Measurements from ENCODE around the gene PRELP.

PRELP gene

DNA sequence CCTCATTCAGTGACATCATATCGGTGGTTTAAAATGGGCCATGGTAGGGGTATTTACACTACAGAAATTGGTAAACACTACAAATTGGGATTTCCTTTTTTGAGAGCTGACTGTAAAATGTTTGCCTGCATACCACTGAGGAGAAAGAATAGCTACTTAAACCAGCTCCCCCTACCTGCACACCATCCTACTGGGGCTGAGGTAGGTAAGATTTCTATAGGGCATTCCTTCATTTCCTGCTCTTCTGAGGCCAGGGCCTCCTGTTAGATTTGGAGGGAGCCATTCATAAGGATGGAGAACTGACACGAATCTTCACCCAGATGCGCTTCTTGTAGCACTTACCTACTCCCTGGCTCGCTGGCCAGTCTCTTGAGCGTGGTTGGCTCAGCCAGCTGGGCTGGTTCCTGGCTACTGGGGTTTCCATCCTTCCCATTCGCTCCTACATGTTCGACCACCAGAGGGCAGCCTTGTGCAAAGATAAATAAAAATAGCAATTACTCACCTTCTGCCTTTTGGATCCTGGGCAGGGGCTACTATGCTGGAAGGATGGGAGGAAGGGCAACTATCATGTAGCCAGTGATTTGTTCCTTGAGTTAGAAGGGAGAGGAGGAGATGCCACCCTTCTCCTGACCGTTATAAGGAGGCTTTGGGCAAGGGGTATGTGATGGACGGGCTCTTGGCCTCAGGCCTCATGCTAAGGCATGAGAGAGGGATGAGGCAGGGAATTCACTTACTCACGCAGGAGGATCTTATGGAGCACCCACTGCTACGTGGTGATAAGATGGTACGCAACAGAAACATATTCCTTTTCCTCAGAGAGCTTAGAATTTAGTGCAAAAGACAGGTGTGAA lies 29.0 kb downstream of the PRELP start:
- no peaks in the 10 kb centered on the region for H3K79me2 ChIP-seq (ENCODE audit: low read length)
- H3K4me3 ChIP-seq (ENCODE audit: low read length) = no peak overlapping the region
- no peaks in the 10 kb centered on the region for H3F3A ChIP-seq (ENCODE audit: insufficient read depth, low read length)
- no peaks in the 10 kb centered on the region for H3K4me1 ChIP-seq (ENCODE audit: low read length)
- no peak overlapping the region for H3K27ac ChIP-seq (ENCODE audit: low read length)
- DNase-seq = peak; percentile 77
- no peak for TF ChIP-seq EZH2phosphoT487 (IDR thresholded peaks at IDR 0.05; ENCODE audit: low read length)
- TF ChIP-seq EZH2 (optimal IDR thresholded peaks at IDR 0.05; ENCODE audit: low read depth, low read length) = no peak
- TF ChIP-seq, protein P1, sequence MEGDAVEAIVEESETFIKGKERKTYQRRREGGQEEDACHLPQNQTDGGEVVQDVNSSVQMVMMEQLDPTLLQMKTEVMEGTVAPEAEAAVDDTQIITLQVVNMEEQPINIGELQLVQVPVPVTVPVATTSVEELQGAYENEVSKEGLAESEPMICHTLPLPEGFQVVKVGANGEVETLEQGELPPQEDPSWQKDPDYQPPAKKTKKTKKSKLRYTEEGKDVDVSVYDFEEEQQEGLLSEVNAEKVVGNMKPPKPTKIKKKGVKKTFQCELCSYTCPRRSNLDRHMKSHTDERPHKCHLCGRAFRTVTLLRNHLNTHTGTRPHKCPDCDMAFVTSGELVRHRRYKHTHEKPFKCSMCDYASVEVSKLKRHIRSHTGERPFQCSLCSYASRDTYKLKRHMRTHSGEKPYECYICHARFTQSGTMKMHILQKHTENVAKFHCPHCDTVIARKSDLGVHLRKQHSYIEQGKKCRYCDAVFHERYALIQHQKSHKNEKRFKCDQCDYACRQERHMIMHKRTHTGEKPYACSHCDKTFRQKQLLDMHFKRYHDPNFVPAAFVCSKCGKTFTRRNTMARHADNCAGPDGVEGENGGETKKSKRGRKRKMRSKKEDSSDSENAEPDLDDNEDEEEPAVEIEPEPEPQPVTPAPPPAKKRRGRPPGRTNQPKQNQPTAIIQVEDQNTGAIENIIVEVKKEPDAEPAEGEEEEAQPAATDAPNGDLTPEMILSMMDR (IDR thresholded peaks at IDR 0.05; ENCODE audit: low read length) = peak; percentile 94
- no peaks in the 10 kb centered on the region for H4K20me1 ChIP-seq (ENCODE audit: insufficient read depth, low read length)
- H3K9me3 ChIP-seq (replicated peaks; ENCODE audit: insufficient read depth, low read length) = no peaks in the 10 kb centered on the region
- no peak overlapping the region for H3K9ac ChIP-seq (ENCODE audit: low read length)
- peak overlapping the region; percentile 13; the same call in 1 of the 2 replicates for H3K4me2 ChIP-seq (ENCODE audit: low read depth, low read length)
- peak overlapping the region; percentile 37; the same call in 1 of the 2 replicates for H2AFZ ChIP-seq (ENCODE audit: low read length)
- H3K36me3 ChIP-seq (replicated peaks; ENCODE audit: insufficient read depth, low read length) = no peaks in the 10 kb centered on the region
- no peaks in the 10 kb centered on the region for H3K9me2 ChIP-seq (replicated peaks; ENCODE audit: insufficient read depth, low read length)
- no peaks in the 10 kb centered on the region for H3K27me3 ChIP-seq (replicated peaks; ENCODE audit: insufficient read depth, low read length)

- Histone ChIP-seq H3F3A (ENCODE audit: insufficient read depth, low read length) (no peaks in the 10 kb centered on the region), H3K36me3 (replicated peaks; ENCODE audit: insufficient read depth, low read length) (no peaks in the 10 kb centered on the region), H3K4me3 (ENCODE audit: low read length) (no peak overlapping the region), H3K4me2 (ENCODE audit: low read depth, low read length) (no peak overlapping the region), H3K27ac (ENCODE audit: low read length) (no peak overlapping the region), H3K4me1 (ENCODE audit: low read length) (no peaks in the 10 kb centered on the region), H2AFZ (ENCODE audit: low read length) (no peak overlapping the region), H4K20me1 (ENCODE audit: insufficient read depth, low read length) (no peaks in the 10 kb centered on the region), H3K9ac (ENCODE audit: low read length) (no peak overlapping the region), H3K9me3 (replicated peaks; ENCODE audit: insufficient read depth, low read length) (no peaks in the 10 kb centered on the region), H3K27me3 (replicated peaks; ENCODE audit: insufficient read depth, low read length) (no peaks in the 10 kb centered on the region), H3K9me2 (replicated peaks; ENCODE audit: insufficient read depth, low read length) (no peaks in the 10 kb centered on the region), H3K79me2 (ENCODE audit: low read length) (no peaks in the 10 kb centered on the region)
- TF ChIP-seq EZH2phosphoT487 (IDR thresholded peaks at IDR 0.05; ENCODE audit: low read length) (no peak), EZH2 (optimal IDR thresholded peaks at IDR 0.05; ENCODE audit: low read depth, low read length) (no peak)
- TF ChIP-seq, protein P1 (IDR thresholded peaks at IDR 0.05; ENCODE audit: low read length) = no peak
- no peak for DNase-seq
Measured at GRCh38 chr1:203505526-203506204, 30.1 kb downstream of the PRELP start.

DNA sequence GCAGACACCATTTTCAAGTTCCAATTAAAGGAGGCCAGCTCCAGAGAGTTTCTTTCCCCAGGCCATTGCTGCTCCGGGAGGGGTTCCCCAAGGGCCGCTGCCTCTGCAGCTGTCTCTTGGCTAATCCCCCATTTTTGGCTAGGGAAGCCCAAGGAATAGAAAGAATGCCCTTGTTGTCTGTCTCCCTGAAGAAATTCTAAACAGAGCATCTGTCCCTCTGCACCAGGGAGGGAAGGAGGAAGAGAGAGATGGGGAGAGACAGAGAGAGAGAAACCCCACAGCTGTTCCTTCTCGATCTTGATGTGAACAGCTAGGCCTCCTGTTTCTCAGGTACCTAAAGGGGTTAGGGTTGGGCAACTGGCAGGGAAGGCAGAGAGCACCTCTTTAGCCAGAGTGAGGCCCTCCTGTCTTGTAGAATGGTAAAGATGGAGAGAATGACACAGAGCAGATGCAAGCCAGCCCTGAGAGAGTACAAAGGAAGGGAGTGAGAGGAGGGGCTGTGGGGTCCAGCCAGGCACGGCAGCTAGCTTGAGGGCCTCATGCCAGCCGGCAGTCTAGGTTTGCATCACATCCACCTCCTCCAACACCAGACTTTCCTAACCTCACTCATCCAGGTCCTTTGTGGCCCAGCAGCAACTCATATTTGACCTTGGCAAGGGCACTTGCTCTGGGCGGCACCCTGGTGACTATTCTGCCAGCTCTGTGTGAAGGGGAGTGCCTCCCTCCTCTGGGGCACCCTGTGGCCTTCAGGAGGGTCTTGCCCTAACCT lies 31.4 kb downstream of the PRELP start:
- no peaks in the 10 kb centered on the region for H4K20me1 ChIP-seq (ENCODE audit: insufficient read depth, low read length)
- TF ChIP-seq EZH2phosphoT487 (IDR thresholded peaks at IDR 0.05; ENCODE audit: low read length) (no peak), EZH2 (optimal IDR thresholded peaks at IDR 0.05; ENCODE audit: low read depth, low read length) (no peak)
- TF ChIP-seq, protein P1 (IDR thresholded peaks at IDR 0.05; ENCODE audit: low read length) = no peak
- no peak overlapping the region for H3K4me3 ChIP-seq (ENCODE audit: low read length)
- H3K36me3 ChIP-seq (replicated peaks; ENCODE audit: insufficient read depth, low read length) = no peaks in the 10 kb centered on the region
- H3K27me3 ChIP-seq (replicated peaks; ENCODE audit: insufficient read depth, low read length) = no peaks in the 10 kb centered on the region
- no peak overlapping the region for H3K4me2 ChIP-seq (ENCODE audit: low read depth, low read length)
- no peaks in the 10 kb centered on the region for H3K79me2 ChIP-seq (ENCODE audit: low read length)
- H3K9me2 ChIP-seq (replicated peaks; ENCODE audit: insufficient read depth, low read length) = no peaks in the 10 kb centered on the region
- no peak for DNase-seq
- H3K9ac ChIP-seq (ENCODE audit: low read length) = no peak overlapping the region
- no peak overlapping the region for H3K27ac ChIP-seq (ENCODE audit: low read length)
- no peaks in the 10 kb centered on the region for H3K9me3 ChIP-seq (replicated peaks; ENCODE audit: insufficient read depth, low read length)
- H2AFZ ChIP-seq (ENCODE audit: low read length) = no peak overlapping the region
- no peaks in the 10 kb centered on the region for H3F3A ChIP-seq (ENCODE audit: insufficient read depth, low read length)
- no peaks in the 10 kb centered on the region for H3K4me1 ChIP-seq (ENCODE audit: low read length)
